Measurements from ENCODE around the gene SOCS1. TPM values are rescaled to one million over a fixed set of nuclear protein-coding genes. Genes with fewer than 3 reads are reported as not detected.

The SOCS1 gene
- total RNA-seq, 1 donor from 2014 or later, result 219 TPM

DNA sequence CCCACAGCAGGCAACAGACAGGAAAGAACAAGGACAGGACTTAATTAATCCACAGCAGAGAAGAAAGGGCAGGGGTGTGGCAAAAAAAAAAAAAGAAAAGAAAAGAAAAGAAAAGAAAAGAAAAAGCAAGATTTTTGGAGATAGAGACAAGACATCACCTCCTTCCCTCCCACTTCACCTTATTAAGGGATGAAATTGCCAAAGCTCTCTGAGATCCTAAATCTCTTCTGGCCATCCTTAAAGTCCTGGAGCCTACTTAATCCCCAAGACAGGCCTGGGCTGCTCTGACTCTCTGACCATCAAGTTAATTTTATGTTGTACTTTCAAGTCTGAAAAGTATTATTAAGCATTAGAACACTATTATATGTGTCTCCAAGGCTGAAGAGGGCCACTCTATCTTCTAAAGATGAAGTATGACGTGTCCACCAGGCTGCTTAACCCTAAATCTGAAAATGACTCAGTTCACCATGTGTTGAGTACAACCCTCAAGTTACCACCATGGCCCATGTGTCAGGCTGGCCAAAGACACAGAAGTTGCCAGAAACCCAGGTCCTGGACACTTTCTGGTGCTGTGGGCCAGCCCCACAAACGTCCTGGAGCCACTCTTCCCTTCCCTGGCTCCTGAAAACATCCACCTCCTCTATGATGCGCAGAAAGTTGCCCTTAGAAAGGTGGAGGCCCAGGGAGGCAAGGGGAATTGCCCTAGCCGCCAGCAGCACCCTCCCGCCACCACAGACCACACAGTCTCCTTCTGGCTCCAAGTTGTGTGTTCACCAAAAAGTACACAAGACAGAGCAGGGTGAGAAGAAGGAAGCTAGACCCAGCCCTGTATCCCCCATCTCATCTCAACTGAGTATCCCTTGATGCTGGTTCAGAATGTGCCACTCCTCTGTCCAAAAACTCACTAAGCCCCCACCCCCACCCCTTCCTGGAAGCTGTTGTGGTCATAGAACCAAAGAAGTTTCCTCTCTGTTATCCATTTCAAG lies 2.7 kb downstream of the SOCS1 start:
- intact Hi-C loops (cut with micrococcal nuclease), result loop anchor here (1.0 to 10.0 kb wide), 6 partner anchors 77 to 541 kb away; partner anchors contain the start of genes CIITA and ZC3H7A
- peak overlapping the region; percentile 91 for H3K27ac Mint-ChIP-seq
- H3K4me3 Mint-ChIP-seq (ENCODE audit: low read depth), result peak overlapping the region; percentile 99
- peaks cover 40% of the 10 kb centered on the region for H3K4me1 Mint-ChIP-seq (ENCODE audit: low read depth)
- no peaks in the 10 kb centered on the region for H3K27me3 Mint-ChIP-seq (ENCODE audit: low read depth)
- no peaks in the 10 kb centered on the region for H3K9me3 Mint-ChIP-seq
- DNase-seq (ENCODE audit: low spot score), result peak; percentile 40
- peaks cover 67% of the 10 kb centered on the region for H3K36me3 Mint-ChIP-seq (ENCODE audit: low read depth)

DNA sequence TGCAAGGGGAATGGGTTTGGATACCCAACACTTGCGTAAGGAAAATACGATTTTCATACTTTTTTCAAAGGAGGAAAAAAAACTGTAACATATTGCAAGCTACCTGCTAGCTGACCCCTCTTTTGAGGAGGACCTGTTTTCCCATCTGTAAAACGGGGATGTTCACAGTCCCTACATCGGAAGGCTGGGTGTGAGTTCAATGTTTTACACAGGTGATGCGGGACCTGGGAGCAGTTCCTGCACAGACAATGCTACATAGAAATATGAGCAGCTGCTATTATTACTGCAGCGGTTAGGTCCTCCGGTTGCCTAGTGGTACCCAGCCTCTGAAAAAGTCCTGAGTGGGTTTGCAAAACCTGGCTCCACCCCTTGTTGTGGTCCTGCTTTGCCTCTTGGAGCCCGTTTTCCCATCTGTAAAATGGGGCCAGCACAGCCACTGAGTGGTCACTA lies 3.5 kb downstream of the SOCS1 start:
- peak overlapping the region; percentile 99 for H3K4me3 Mint-ChIP-seq (ENCODE audit: low read depth)
- H3K4me1 Mint-ChIP-seq (ENCODE audit: low read depth), result peaks cover 37% of the 10 kb centered on the region
- H3K27ac Mint-ChIP-seq, result peak overlapping the region; percentile 91
- no peaks in the 10 kb centered on the region for H3K9me3 Mint-ChIP-seq
- intact Hi-C loops (cut with micrococcal nuclease), result loop anchor here (1.0 to 10.0 kb wide), 9 partner anchors 18 to 542 kb away; partner anchors contain the start of genes CIITA and ZC3H7A
- DNase-seq (ENCODE audit: low spot score), result no peak
- peaks cover 75% of the 10 kb centered on the region for H3K36me3 Mint-ChIP-seq (ENCODE audit: low read depth)
- no peaks in the 10 kb centered on the region for H3K27me3 Mint-ChIP-seq (ENCODE audit: low read depth)

DNA sequence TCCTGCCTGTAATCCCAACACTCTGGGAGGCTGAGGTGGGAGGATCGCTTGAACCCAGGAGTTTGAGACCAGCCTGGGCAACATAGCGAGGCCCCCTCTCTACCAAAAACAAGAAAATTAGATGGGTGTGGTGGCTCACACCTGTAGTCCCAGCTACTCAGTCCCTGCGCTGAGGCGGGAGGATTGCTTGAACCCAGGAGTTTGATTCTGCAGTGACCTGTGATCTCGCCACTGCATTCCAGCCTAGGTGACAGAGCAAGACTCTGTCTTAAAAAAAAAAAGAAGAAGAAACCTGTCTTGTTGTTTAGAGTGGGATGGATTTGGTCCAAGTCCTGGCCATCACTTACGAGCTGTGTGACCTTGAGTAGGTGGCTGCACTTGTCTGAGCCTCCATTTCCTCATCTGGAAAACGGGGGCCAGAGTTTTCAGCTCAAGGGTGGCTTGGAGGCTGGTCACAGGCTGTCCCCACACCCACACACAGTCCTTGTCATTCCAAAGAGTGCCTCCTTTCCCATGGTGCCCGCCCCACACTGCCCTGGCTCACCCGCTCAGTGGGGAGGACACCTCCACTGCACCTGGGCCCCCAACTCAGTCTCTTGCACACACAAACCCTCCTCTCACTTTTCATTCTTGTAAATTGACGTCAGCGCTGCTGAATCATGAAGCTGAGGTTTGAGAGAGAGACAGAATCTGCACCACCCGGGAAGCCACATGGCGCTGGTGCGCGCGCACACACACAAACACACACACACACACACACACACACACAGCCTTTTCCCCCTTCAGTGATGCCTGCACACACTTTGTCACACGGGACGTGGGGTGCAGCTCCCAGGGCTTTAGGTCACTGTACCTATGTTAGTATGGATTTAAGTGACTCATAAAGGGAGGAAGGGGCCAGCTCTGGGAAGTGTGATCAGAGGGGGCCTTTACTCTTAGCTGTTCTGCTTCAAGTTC lies 4.2 kb downstream of the SOCS1 start:
- H3K27me3 Mint-ChIP-seq (ENCODE audit: low read depth), result no peaks in the 10 kb centered on the region
- intact Hi-C loops (cut with micrococcal nuclease), result loop anchor here (1.0 to 10.0 kb wide), 9 partner anchors 18 to 543 kb away; partner anchors contain the start of genes CIITA and ZC3H7A
- H3K4me3 Mint-ChIP-seq (ENCODE audit: low read depth), result peak overlapping the region; percentile 99
- peak; percentile 71 for DNase-seq (ENCODE audit: low spot score)
- no peaks in the 10 kb centered on the region for H3K9me3 Mint-ChIP-seq
- H3K4me1 Mint-ChIP-seq (ENCODE audit: low read depth), result peaks cover 36% of the 10 kb centered on the region
- H3K36me3 Mint-ChIP-seq (ENCODE audit: low read depth), result peaks cover 79% of the 10 kb centered on the region
- H3K27ac Mint-ChIP-seq, result peak overlapping the region; percentile 91

DNA sequence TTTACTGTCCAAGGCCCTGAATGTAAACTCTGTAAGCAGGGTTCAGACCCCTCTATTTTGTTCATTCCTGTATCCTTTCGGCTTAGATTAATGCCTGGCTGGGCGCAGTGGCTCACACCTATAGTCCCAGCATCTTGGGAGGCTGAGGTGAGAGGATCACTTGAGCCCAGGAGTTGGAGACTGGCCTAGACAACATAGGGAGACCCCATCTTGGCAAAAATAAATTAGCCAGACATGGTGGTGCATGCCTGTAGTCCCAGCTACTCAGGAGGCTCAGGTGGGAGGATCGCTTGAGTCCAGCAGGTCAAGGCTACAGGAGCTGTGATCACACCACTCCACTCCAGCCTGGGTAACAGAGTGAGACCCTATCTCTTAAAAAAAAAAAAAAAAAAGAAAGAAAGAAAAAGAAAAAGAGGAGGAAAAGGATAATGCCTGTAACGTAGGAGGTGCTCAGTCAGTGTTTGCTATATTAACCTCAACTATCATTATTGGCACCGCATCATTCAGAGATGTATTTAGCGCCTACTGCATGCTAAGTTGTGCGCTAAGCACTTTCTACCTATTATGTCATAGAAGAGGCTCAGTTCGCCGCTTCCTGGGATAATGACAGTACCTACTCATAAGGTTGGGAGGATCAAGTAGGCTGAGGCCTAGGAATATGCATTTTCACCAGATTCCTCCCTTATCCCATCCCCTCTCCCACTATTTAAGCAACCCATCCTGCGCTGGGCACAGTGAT lies 5.0 kb downstream of the SOCS1 start:
- peaks cover 42% of the 10 kb centered on the region for H3K4me1 Mint-ChIP-seq (ENCODE audit: low read depth)
- H3K27ac Mint-ChIP-seq, result peak overlapping the region; percentile 91
- peaks cover 82% of the 10 kb centered on the region for H3K36me3 Mint-ChIP-seq (ENCODE audit: low read depth)
- no peaks in the 10 kb centered on the region for H3K9me3 Mint-ChIP-seq
- no peaks in the 10 kb centered on the region for H3K27me3 Mint-ChIP-seq (ENCODE audit: low read depth)
- intact Hi-C loops (cut with micrococcal nuclease), result loop anchor here (10.0 kb wide), 2 partner anchors 376 to 544 kb away; partner anchors contain the start of genes CIITA and ZC3H7A
- peak overlapping the region; percentile 99 for H3K4me3 Mint-ChIP-seq (ENCODE audit: low read depth)
- no peak for DNase-seq (ENCODE audit: low spot score)

DNA sequence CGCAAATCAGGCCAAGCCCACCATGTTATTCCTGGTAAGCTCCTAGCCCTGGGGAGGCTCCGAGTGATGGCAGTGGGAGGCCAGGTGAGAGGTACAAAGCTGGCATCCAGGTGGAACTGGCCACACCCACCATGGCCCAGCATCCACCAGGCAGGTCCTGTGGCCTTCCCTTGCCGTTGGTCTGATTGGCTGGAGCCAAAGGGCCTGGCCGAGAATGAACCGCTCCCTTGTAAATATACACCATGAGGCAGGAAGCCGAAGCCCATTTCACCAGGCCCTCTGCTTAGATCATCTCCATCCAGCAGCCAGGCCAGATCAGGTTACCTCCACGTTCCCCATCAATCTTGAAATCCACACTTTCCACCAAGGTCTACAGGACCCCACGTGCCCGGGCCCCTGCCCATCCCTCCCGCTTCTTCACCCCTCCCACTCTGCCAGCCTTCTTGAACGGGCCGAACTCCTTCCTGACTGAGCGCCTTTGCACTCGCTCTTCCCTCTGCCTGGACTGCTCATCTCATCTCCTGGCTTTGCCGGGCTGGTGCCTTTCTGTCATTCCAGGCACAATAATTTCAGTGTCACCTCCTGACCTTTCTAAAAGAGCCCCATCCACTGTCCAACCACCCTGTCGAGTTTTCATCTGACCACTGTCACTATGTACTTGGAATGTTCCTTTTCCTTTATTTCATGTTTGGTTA lies 5.8 kb downstream of the SOCS1 start:
- Mint-ChIP-seq H3K27ac (peak overlapping the region; percentile 81), H3K36me3 (ENCODE audit: low read depth) (peaks cover 84% of the 10 kb centered on the region), H3K4me3 (ENCODE audit: low read depth) (no peak overlapping the region), H3K27me3 (ENCODE audit: low read depth) (no peaks in the 10 kb centered on the region), H3K4me1 (ENCODE audit: low read depth) (peaks cover 49% of the 10 kb centered on the region), H3K9me3 (no peaks in the 10 kb centered on the region)
- intact Hi-C loops (cut with micrococcal nuclease), result loop anchor here (10.0 kb wide), 2 partner anchors 375 to 545 kb away; partner anchors contain the start of genes CIITA and ZC3H7A
- no peak for DNase-seq (ENCODE audit: low spot score)

DNA sequence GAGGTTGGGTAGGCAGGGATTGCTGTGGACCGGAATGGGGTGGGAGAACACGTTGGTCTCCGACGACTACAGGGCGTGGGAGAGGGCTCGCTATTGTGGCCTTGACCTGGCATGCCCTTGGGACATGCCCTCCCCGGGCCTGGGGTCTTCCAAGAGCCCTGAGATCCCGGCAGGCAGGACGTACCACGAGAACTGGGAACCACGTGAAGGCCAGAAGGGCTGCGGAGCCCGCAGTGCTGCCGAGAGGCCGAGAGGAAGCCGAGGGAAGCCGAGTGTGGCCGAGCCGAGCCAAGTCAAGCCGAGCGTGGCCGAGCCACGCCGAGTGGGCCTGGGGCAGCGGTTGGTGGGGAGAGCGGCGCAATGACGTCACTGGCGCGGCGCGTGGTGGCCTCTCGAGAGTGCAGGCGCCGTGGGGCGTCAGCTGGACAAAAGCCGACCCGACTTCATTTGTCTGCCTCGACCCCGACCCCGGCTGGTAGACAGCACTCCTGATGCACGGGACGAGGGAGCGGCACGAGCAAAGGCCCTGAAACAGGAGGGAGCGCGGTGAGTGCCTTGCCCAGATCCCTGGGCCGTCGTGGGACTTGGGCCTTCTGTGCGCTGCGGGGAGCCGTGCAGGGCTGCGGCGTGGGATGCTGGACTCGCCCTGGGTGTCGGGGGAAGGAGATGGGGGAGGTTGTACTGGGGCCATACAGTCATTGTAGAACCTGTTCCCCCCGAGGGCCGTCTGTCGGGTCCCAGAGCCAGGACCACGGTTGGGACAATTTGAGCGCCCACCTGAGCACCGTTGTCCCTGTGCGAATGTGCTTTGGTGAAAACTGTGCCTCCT lies 6.6 kb downstream of the SOCS1 start:
- H3K27ac Mint-ChIP-seq, result peak overlapping the region; percentile 51
- intact Hi-C loops (cut with micrococcal nuclease), result loop anchor here (10.0 kb wide), 2 partner anchors 375 to 545 kb away; partner anchors contain the start of genes CIITA and ZC3H7A
- H3K4me1 Mint-ChIP-seq (ENCODE audit: low read depth), result peaks cover 52% of the 10 kb centered on the region
- DNase-seq (ENCODE audit: low spot score), result no peak
- H3K36me3 Mint-ChIP-seq (ENCODE audit: low read depth), result peaks cover 80% of the 10 kb centered on the region
- H3K27me3 Mint-ChIP-seq (ENCODE audit: low read depth), result no peaks in the 10 kb centered on the region
- H3K4me3 Mint-ChIP-seq (ENCODE audit: low read depth), result no peak overlapping the region
- H3K9me3 Mint-ChIP-seq, result no peaks in the 10 kb centered on the region

DNA sequence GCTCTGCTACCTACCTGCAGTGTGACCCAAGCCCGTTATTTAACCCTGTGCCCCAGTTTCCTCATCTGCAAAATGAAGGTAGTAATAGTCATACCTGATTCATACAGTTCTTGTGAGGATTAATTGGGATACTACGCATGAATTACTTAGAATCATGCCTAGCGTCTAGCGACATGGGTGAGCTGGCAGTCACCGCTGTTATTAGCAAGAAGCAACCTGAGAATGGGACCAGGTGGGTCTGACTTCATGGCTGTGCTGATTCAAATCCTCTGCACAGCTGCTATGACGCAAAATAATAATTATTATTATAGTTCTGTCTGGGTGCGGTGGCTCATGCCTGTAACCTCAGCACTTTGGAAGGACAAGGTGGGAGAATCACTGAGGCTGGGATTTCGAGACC lies 7.9 kb downstream of the SOCS1 start:
- Mint-ChIP-seq H3K27me3 (ENCODE audit: low read depth) (no peaks in the 10 kb centered on the region), H3K27ac (no peak overlapping the region), H3K36me3 (ENCODE audit: low read depth) (peaks cover 67% of the 10 kb centered on the region), H3K9me3 (no peaks in the 10 kb centered on the region), H3K4me1 (ENCODE audit: low read depth) (peaks cover 52% of the 10 kb centered on the region), H3K4me3 (ENCODE audit: low read depth) (no peak overlapping the region)
- intact Hi-C loops (cut with micrococcal nuclease), result no loop called here
- DNase-seq (ENCODE audit: low spot score), result no peak

DNA sequence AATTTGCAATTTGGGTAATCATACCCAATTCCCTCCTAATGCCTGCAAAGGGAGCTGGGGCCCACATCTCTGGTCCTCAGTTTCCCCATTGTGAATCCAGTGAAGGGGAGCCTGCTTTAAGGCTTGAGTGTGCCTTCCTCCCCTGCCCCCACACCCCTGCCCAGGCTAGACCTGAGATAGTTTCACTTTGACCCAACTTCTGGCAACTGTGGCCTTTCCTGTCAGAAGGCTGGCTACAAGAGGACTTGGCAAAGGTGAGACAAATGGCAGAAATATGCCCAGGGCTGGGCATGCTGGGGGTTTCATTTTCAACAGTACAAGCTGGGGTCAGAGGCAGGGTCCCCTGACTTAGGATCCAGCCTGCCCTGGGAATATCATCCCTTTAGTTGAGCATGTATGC lies 10.0 kb downstream of the SOCS1 start:
- Mint-ChIP-seq H3K36me3 (ENCODE audit: low read depth) (peaks cover 47% of the 10 kb centered on the region), H3K4me3 (ENCODE audit: low read depth) (no peak overlapping the region), H3K27me3 (ENCODE audit: low read depth) (no peaks in the 10 kb centered on the region), H3K9me3 (no peaks in the 10 kb centered on the region), H3K4me1 (ENCODE audit: low read depth) (peaks cover 40% of the 10 kb centered on the region), H3K27ac (no peak overlapping the region)
- DNase-seq (ENCODE audit: low spot score), result no peak
- intact Hi-C loops (cut with micrococcal nuclease), result no loop called here

DNA sequence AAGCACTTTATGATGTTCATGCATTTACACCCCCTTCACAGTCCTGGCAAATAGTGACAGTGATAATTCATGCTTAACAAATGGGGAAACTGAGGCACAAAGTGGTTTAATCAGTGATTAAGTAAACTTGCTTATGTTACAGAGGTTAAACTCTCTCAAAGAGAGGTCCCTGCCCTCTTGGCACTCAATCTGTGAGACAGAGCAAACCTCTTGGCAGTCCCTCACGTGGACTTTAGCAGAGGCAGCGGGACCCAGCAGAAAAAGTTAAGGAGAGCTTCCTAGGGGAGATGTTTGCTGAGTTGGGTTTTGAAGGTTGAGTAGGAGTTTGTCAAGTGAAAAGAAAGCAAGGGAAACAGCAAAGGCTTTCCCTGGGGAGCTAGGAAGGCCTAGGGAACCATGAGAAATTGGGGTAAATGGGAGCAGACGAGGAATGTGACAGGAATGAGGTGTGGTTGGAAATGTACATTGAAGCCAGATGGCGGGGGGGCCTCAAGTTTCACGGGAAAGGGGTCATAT lies 10.7 kb downstream of the SOCS1 start:
- Mint-ChIP-seq H3K4me3 (ENCODE audit: low read depth) (no peak overlapping the region), H3K27me3 (ENCODE audit: low read depth) (no peaks in the 10 kb centered on the region), H3K36me3 (ENCODE audit: low read depth) (peaks cover 40% of the 10 kb centered on the region), H3K27ac (no peak overlapping the region), H3K4me1 (ENCODE audit: low read depth) (peaks cover 39% of the 10 kb centered on the region), H3K9me3 (no peaks in the 10 kb centered on the region)
- intact Hi-C loops (cut with micrococcal nuclease), result no loop called here
- DNase-seq (ENCODE audit: low spot score), result no peak

DNA sequence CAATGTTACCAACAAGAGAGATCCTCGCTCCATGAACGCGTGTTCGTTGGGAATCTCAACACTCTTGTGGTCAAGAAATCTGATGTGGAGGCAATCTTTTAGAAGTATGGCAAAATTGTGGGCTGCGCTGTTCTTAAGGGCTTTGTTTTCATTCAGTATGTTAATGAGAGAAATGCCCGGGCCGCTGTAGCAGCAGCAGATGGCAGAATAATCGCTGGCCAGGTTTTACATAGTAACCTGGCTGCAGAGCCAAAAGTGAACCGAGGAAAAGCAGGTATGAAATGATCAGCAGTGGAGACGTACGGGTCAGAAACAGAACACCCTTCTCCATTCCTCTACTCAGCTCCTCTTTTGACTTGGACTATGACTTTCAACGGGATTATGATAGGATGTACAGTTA lies 13.3 kb downstream of the SOCS1 start:
- H3K27me3 Mint-ChIP-seq (ENCODE audit: low read depth), result no peaks in the 10 kb centered on the region
- H3K4me3 Mint-ChIP-seq (ENCODE audit: low read depth), result no peak overlapping the region
- intact Hi-C loops (cut with micrococcal nuclease), result no loop called here

More for the DNA sequence above, 13.3 kb downstream of the SOCS1 start:
- Mint-ChIP-seq H3K9me3 (no peaks in the 10 kb centered on the region), H3K4me1 (ENCODE audit: low read depth) (peaks cover 47% of the 10 kb centered on the region), H3K27ac (no peak overlapping the region), H3K36me3 (ENCODE audit: low read depth) (peaks cover 17% of the 10 kb centered on the region)
- no peak for DNase-seq (ENCODE audit: low spot score)

Data from activated T-helper 2 cell treated with anti-CD3 and anti-CD28 coated beads, Interferon-gamma antibody, Interleukin-2, Interleukin-4, amounts not matched to agents 10 μg/mL and 5 μg/mL and 100 μg/mL, durations not matched to agents 14 hours and 24 hours and 36 hours (primary cell).